GM03348 (cell line): ENCODE results near the gene INPP4B.
"Not testable (repeated sequence)": the region's sequence is repeated elsewhere in the genome, so short reads cannot be mapped to it uniquely, and the experiment has no call there.

Experiments
- DNase-seq: peaks from one replicate; pipeline ENCODE4 v3.0.0; 2012; ENCODE audit warnings: low spot score

INPP4B gene

DNA sequence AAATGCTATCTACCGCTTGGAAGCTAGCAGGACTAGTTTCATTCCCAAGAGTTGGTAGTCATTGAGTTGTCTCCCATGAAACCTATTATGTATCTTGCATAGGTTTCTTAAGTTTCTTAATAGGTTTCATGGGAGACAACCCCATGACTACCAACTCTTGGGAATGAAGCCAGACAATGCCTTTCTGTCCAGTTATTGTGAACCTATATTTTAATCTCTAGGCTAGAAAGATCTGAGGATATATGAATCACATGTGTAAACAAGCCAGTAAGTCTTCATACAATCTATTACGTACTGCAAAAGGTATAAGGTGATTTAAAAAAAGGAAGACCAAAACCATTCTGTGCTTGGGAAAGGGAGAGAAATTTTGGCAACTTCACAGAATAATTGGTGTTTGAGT, 162.6 kb downstream of the INPP4B start:
- no peak for DNase-seq

DNA sequence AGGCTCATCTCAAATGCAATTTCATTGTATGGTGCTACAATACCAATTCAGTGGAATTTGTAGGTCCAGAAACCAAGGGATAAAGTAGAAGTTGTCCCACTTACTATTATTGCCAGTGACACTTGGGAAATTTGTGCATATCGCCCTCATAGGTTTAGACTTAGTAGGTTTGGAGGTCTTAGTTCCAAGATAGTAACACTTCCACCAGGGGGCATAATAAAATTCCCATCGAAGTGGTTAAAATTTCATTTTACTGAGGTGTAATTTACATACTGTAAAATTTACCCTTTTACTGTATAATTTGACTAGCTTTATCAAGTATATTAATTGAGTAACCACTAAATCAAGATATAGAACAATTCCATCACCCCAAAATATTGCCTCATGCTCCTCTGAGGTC, 174.6 kb downstream of the INPP4B start:
- DNase-seq, result no peak

DNA sequence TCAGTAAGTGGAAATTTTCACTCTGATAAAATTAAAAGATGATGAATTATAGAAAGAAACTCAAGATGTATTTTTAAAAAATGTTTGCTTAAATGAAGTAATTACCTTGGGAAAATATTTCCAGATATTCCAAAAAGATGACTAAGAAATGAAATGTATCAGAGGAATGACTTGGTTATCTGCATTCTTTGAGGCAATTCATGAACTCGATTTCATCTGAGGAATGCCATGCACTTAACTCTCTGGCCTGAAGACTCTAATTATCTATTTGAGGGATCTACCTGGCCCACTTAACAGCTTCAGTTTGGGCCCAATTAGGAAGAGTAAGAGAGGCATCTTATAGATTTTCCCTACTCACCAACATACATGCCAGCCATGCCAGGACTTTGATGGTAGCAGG, 182.3 kb downstream of the INPP4B start:
- peak; percentile 49 for DNase-seq

DNA sequence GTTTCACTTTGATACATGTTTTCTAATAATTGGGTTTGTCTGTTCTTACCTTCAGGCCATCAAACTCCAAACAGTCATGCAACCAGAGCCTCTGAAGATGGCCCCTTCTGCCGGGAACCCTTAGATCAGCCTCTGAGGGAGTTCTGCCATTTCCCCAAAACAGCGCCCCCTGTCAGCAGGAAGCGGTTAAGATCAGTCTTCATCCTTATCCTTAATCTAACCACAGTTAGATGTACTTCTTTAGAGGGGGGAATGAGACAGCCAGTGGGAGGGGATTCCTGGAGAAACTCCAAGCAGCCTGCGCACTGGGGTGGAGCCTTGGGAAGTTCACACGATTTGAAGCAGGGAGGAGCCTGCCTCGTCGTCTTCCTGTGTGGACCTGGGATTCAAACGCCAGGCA, 185.4 kb downstream of the INPP4B start:
- no peak for DNase-seq

DNA sequence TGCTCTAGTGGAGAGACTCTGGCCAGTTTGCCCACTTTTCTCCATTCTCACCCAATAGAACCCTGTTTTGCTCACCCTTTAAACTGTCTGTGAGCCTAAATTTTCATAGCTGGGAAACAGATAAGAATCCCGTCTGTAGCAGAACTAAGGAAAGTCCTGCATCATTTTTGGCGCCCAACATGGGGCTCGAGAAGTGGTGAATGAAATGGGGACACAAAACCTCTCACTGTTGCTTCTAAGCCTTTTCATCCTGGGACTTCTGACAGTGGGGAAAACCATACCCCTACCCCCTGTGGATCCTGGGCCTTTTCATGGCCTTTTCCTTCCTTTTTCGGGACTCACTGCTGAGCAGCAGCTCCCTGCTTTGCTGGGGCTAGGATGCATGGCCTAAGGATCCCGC, 189.9 kb downstream of the INPP4B start:
- DNase-seq, result no peak

DNA sequence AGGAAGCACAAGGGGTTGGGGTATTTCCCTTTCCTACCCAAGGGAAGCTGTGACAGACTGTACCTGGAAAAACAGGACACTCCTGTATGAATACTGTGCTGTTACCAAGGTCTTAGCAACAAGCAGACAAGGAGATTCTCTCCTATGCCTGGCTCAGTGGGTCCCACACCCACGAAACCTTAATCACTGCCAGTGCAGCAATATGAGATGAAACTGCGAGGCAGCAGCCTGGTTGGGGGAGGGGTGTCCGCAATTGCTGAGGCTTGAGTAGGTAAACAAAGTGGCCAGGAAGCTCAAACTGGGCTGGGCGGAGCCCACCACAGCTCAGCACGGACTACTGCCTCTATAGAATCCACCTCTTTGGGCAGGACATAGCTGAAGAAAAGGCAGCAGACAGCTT, 197.7 kb downstream of the INPP4B start:
- no peak for DNase-seq

DNA sequence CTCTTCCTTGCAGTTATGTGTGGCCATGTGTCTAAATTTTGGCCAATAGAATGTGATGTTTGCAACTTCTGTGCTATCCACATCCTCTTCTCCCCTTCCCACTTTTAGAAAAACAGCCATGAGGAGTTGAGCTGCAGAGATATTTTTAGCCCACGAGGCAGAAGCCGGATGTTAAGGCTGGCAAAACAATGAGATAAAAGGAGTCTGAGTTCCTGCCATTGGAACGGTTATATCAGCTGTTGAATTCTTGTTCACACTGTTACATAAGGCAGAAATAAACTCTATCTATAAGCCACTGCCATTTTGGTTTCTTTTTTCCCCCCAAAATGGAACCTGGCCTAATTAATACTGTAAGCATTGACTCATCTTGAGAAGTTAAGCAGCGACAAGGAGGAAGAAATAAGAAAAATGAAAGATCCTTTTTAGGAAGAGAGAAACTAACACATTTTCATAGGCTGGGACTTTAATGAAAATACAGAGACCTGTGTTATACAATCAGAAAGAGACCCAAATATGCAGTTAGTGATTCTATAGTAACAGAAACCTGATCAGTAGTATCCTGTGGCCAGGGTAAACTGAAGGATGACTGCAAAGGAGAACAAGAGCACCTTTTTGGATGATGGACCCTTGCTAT, 200.5 kb downstream of the INPP4B start:
- no peak for DNase-seq

DNA sequence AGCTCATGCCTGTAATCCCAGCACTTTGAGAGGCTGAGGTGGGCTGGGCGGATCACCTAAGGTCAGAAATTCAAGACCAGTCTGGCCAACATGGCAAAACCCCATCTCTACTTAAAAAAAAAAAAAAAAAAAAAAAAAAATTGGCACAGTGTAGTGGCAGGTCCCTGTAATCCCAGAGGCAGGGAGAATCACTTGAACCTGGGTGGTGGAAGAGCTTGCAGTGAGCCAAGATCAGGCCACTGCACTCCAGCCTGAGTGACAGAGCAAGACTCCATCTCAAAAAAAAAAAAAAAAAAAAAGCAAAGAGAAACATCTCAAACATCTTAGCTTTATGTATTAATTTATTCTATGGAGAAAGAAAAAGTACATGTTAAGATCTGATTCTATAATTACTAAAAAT, 201.5 kb downstream of the INPP4B start:
- DNase-seq, result not testable (repeated sequence)

DNA sequence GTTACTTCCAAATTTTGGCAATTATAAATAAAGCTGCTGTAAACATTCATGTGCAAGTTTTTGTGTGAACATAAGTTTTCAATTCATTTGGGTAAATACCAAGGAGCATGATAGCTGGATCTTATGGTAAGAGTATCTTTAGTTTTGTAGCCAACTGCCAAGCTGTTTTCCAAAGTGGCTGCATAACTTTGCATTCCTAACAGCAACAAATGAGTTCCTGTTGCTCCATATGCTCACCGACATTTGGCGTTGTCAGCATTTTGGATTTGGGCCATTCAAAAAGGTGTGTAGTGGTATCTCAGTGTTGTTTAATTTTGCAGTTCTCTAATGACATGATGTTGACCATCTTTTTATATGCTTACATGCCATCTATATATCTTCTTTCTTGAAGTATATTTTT, 208.5 kb downstream of the INPP4B start:
- no peak for DNase-seq

DNA sequence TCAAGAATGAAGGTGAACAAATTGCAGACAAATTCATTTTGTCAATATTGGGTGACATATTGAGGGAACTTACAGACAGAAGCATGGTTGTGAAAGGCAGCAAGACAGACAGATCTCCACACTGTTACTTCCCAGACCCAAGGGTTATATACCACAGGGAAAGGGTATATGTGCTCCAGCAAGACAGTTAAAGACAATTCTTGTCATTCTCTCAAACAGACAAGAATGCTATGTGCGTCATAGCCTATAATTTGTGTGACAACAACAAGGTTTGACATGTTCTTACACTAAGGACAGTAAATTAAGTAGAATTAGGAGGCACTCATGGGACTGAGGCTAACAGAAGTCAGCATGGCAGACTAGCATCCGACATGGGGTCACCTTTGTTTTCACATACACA, 214.3 kb downstream of the INPP4B start:
- DNase-seq, result no peak

DNA sequence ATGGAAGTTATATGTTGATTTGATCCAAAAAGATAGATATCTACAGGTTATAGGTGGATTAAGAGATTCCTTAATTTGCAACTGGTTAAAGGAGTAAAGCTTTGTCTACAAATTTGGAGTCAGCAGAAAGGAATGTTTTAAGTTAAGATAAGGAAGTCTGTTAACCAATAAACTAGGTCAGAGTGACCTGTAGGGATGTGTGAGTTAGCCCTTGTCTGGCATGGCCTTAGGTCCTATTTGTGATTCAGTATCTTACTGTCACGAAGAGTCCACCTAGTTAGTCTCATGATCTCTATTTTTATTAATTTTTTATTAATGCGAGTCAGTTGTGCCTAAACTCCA, 230.8 kb downstream of the INPP4B start:
- DNase-seq, result no peak

DNA sequence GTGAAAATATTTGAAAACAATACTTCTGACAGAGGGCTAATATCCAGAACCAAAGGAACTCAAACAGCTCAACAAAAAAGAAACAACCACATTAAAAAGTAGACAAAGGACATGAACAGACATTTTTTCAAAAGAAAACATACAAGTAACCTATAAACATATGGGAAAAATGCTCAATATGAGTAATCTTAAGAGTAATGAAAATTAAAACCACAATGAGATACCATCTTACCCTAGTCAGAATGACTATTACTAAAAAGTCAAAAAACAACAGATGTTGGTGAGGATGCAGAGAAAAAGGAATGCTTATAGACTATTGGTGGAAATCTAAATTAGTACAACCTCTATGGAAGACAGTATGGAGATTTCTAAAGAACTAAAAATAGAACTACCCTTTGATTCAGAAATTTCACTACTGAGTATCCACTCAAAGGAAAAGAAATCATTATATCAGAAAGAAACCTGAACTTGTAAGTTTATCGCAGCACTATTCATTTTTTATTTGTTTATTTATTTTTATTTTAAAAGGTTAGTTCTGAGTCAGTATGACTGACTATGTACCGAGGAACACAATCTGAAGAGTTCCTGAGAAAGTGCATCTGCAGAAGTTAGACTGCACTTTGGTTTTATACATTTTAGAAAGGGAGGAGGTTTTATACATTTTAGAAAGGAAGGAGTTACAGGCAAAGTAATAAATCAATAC, 231.3 kb downstream of the INPP4B start:
- no peak for DNase-seq

DNA sequence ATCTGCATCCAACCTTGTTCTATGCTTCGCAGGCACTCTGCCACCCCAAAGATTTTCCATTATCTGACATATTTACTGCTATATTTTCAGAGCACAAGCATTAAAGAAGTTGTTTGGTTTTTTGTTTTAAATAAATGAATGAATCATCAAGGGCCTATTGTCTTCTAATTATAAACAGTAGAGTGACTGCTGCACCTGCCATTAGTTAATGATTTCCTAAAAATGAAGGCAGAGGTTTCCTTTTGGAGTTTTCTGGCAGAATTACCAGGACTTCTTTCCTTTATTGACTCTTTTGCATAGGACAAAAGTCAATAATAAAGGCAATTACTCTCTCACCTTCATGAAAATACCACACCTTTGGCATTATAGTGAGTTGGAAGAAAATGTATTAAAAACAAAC, 238.1 kb downstream of the INPP4B start:
- DNase-seq, result no peak

DNA sequence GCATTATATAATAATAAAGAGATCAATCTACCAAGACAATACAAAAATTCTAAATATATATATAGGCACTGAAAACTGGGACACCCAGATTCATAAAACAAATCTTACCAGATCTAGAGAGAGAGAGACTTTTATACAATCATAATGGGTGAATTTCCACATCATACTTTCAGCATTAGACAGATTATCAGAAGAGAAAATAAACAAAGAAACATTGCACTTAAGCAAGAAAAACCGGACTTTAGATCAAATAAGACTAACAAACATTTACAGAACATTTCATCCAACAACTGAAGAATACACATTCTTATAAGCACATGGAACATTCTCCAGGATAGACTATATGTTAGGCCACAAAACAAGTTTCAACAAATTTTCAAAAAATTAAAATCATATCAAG, 245.1 kb downstream of the INPP4B start:
- DNase-seq, result no peak

DNA sequence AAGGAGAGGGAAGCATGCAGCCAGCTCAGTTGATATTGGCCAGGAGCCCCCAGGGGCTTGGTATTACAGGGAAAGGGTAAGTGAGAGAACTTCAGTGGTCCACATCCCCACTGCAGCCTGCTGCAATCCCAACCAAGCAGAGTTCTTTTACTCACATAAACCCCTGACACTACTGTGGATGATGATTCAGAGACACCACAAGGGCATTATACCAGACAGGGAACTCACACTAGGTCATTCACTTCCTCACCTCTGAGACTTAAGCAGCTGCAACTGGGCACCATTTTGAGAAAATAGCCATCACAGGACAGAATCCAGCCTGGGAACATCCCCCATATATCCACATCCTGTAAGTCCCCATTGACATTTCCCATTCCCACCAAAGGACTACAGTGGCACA, 248.0 kb downstream of the INPP4B start:
- no peak for DNase-seq

DNA sequence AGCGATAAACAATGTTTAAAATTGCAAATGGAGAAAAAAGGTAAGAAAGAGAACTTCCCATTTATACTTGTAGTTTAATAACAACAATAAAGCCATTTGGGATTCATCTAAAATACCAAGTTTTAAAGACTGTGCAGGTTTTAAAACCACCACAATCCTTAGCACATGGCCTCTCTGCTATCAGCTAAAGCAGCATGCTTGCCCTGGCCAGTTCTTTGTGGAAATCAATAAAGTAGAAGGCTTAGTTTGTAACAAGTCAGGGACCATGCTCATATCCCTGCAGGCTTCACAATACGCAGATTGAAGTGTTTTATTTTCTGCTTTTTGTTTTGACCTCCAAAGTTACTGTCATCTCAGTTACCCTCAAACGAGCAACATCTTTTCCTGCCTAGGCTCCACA, 249.5 kb downstream of the INPP4B start:
- no peak for DNase-seq

DNA sequence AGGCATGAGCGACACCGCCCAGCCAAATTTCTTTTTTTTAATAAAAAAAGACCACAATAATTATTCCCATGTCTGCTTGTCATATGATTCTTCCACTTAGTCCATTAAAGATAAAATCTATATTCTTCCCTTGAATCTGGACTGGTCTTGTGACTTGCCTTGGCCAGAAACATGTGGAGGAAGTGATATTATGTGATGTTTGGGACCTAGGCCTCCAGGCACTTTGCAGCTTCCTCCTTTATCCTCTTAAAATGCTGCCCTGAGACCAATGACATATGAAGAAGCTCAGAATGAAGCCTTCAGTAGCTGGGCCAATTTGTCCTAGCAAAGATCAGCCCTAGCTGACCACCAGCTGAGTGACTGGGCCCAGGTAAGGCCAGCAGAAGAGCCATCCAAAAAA, 250.0 kb downstream of the INPP4B start:
- DNase-seq, result no peak

DNA sequence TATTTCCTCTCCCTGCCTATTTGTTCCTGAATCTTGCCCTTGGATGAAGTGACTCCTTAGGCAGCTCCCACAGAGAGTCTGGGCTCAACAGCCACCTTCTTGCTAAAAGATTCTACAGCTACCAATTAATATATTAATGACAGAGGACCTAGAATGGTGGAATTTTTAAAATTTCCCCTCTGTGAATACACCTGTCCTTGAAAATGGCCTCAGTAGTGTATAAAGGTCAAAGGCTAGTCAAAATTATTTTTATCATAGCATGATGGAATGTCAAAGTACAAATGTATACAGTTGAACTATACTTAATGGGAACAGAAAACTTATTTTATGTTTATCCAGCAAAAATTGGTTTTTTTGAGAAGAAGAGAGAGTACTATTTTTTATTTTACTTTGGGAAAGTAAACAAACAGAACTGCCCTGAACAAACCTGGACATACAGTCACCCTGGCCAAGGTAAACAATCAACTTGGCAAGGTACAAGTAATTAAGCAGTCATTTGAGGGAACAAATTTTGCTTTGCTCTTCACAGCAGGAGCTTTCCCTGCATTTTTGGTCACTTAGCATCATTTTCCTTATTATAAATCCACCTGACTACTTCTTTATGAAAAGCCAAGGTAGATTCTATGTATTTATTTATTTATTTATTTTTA, 250.8 kb downstream of the INPP4B start:
- no peak for DNase-seq

DNA sequence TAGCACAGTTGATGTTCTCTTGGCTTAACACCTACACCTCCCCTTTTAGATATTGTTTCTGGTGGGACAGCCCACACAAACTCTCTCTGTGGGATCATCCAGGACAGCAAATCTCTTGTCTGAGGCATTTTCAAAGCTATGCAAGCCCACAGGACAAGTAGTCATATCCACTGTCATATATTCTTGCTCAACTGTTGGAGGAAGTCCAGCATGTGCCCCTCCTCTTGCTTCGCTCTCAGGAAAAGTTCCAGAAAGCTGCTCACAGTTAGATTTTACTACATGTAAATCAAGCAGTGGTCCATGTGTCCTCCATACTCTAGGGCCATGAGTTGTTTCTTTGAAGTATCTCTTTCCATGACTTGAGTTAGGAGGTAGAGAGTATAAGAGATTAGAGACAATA, 260.7 kb downstream of the INPP4B start:
- no peak for DNase-seq

DNA sequence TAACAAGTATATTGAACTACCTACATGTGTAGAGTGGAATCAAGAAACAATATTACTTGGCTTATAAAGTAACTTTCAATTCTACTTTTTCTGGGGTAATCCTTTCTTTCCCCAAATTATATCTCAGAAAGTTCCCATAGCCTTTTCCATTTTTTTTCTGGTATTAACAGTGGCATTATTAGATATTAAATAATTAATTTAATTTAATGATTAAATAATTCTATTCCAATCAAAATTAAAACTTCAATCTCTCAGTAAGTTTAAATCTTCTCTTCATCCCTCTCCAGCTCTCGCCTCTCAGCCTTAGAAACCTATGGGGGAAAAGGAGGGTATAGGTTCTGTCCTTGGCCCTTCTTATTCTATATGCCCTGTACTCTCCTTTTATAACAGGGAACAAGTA, 262.4 kb downstream of the INPP4B start:
- no peak for DNase-seq

DNA sequence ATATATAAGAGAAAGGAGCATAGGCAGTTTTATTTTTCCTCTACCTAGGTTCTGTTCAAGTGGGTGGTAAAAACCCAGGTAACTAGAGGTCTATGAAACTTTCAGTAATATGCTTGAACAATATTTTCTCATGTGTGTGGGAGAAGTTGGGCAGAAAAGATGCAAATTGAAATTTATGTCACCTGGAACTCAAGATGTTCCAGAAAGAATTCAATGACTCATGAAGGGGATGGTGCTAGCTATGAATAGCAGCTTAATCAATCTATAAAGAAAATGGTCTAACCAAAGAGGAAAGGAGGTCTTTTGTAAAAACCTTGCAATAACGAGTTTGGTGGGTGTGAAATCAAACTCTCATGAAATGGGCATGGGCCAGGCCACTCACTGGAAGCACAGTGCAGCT, 263.8 kb downstream of the INPP4B start:
- no peak for DNase-seq

DNA sequence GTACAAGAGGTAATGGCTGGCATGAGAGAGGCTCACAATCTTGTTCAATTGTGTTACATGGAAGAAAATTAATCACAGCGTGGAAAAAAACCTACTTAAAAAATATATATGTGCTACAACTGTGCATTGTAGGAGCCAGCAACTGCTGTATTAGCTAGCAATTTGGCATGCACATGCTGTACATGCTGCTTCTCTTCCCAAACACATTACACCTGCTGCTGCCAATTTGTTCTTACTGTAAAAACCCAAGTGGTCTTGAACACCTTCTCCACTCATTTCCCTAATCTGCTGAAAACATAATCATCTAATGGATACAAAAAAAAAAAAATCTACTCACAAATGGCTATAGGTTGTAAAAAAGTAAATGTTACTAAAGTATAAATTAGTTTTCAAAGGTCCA, 264.2 kb downstream of the INPP4B start:
- no peak for DNase-seq

DNA sequence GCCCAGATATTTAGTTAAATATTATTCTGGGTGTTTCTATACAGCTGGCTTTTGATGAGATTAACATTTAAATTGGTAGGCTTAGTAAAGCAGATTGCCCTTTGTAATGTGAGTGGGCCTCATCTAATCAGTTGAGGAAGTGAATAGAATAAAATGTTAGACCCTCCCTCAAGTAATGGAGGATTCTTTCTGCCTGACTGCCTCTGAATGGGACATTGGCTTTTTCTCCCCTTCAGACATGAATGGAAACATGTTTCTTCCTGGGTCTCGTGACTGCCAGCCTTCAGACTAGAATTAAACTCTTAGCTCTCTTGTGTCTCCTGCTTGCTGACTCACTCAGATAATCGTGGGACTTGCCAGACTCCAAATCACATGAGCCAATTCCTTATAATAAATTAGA, 266.7 kb downstream of the INPP4B start:
- DNase-seq, result no peak

DNA sequence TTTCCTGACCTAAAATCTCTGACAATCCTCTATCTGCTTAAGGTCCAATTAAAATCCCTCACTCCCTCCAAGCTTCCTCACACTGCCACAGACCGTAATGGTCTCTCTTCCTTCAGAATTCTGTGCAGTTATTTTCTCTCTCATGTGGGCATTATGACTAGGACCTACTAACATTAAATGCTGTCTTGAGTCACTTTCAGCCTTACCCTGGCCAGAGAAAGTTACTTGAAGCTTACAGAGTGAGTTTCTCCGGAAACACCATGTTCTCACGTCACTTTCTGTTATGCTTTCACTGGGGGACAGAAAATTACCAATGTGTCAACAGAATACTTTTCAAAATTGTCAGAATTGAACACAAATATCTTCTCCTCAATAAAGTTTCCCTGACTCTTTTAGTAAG, 271.8 kb downstream of the INPP4B start:
- no peak for DNase-seq
